Superior temporal gyrus (tissue), 1 donor: ENCODE results near the gene STK31.
"Not testable (repeated sequence)": the region's sequence is repeated elsewhere in the genome, so short reads cannot be mapped to it uniquely, and the experiment has no call there.

ENCODE experiments used
- DNase-seq: peaks from one replicate; pipeline ENCODE4 v3.0.0-alpha.2; 2016; ENCODE audit errors: extremely low spot score

Gene STK31

DNA sequence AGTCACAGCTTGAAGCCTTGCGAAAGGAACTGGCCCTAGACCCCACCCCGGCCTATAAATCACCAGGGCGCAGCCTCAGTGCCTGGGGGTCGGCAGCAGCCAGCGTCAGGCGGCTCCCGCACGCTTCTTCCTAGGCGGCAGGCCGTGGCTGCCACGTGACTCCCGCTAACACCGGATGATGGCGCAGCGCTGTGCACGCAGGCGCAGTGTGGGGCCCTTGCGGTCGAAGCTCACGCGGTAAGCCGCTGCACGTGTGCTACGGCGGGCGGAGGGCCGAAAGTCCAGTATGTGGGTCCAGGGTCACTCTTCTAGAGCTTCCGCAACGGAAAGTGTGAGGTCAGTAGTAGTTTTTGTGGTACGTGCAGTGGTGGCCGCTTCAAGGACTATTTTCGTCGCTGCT, at the start of gene STK31:
Gene STK31 (plus strand): TSS at position 220 of the 400 bp plus-strand sequence. CDS start 67 bp downstream, at position 287.
- DNase-seq: no peak

GRCh38 chr7:23661385-23661784, 48.6 kb upstream of the STK31 start:
- no peak for DNase-seq

- no peak for DNase-seq
Measured at GRCh38 chr7:23662124-23662983, 47.7 kb upstream of the STK31 start.

DNA sequence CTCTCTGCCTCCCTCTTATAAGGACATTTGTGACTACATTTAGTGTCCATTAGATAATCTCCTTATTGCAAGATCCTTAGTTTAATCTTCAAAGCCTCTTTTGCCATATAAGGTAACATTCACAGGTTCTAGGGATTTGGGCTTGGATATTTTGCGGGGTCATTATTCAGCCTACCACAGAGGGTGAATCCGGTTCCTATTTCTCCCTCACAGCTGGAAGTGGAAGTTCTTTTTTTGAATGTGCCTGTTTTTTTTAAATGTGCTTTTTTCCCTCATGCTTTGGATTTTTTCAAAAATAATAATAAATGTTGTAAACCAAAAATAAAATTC, 47.1 kb upstream of the STK31 start:
- DNase-seq: no peak

DNA sequence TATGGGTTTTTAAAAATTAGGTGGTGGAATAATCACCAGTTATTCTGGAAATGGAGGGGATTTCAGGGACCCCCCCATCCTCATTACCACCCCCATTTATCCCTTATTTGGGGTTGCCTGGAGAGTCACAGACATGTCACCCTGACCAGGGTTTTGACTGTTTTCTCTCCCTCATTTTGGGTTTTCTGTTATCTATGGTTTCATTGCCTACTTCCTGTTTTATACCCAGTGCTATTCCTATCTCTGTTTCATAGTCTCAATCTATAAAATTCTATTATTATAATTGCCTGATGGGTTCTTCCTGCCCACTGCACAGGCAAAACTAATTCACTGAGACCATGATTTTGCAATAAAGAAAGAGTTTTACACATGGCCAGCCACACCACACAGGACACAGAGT, 45.9 kb upstream of the STK31 start:
- no peak for DNase-seq

DNA sequence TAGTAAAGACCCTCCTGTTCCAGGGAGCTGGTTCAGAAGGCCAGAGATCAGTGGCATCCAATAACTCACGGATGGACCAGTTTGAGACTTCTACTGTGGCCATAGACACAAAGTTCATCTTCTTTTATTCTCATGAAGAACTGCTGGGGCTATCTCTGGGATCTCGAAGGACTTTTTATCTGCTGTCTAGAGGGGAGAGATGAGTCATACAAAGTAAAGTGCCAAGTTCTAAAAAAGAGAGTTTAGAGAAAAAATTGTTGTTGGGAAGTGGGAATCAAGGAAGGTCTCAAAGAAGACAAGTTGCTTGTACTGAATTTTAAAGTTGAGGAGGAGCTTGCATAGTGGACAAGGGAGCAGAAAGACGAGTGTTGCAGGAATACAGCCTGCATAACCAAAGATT, 38.0 kb upstream of the STK31 start:
- DNase-seq: no peak

DNA sequence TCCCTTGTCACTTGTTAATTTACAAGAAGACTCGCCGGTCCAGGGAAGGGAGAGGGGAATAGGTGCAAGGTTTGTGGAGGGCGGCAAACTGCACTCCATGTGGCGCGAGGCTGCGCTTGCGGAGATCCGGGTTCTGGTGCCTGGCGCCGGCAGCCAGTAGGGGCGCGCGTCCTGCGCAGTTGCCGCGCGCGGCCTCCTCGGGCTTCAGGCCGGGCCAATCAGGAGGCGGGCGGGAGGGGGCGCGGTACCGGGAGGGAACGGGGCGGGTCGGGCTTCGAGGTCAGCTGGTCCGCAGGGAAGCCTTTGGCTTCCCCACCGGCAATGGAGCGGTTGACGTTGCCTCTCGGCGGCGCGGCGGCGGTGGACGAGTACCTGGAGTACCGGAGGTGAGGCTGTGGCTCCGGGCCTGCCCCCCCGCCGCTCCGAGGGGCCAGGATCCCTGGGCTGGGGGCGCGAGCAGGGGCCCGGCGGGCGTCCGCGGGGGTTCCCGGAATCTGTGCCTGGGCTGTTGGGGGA, 30.1 kb upstream of the STK31 start, which contains the start of gene FAM221A:
Gene FAM221A (plus strand): TSS at position 302 of the 516 bp plus-strand sequence. CDS start 20 bp downstream, at position 322.
- DNase-seq: peak; percentile 88

GRCh38 chr7:23680414-23681405, 29.3 kb upstream of the STK31 start:
- DNase-seq: peak; percentile 75

GRCh38 chr7:23684041-23684440, 26.0 kb upstream of the STK31 start:
- not testable (repeated sequence) for DNase-seq

- peak; percentile 31 for DNase-seq
Measured at GRCh38 chr7:23685731-23686130, 24.3 kb upstream of the STK31 start.

- DNase-seq: no peak
Measured at GRCh38 chr7:23687011-23687410, 23.0 kb upstream of the STK31 start.

GRCh38 chr7:23689165-23689564, 20.9 kb upstream of the STK31 start:
- DNase-seq: no peak

DNA sequence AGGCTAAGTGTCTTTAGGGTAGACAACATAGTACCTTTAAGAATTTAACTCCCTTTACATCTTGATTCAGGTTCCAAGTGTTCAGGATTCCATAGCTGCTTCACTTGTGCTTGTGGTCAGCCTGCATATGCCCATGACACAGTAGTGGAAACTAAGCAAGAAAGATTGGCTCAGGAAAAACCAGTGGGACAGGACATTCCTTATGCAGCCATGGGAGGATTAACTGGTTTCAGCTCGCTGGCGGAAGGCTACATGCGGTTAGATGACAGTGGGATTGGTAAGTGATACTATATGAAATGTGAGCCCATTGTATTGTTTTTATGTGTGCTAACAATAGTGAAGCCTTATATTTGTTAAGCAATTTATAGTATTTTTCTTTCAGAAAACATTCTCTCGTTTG, 18.7 kb upstream of the STK31 start:
- no peak for DNase-seq

DNA sequence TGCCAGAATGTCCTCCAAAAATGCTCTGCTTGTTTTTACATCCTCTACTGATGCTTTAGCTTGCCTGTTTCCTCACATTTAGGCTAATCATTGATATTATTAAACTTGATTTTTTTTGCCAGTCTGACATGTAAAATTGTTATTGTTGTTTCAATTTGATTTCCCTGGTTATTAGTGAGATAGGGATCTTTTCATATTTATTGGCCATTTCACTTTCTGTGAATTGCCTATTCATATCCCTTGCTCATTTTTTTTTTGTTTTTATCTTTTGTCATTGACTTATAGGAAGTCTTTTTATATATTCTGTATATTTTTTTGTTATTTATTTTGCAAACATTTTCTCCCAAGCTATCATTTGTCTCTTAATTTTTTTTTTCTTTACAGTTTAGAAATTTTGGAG, 16.8 kb upstream of the STK31 start:
- no peak for DNase-seq

- no peak for DNase-seq
Measured at GRCh38 chr7:23696916-23697441, 13.0 kb upstream of the STK31 start.

DNA sequence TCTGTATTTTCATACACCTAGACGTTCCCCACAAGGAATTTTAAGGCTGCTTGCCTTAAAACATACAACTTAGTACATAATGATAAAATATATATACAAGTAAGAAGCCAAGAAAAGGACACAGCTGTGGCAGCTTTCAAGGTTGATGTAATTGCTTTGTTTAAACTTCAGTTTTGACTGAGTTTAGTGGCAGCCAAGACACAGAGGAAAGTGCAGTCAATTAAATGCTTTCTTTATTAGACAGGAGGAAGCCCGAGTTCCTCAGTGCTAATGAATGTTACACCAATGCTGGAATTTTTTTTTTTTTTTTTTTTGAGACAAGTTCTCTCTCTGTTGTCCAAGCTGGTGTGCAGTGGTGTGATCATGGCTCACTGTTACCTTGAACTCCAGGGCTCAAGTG, 11.2 kb upstream of the STK31 start:
- no peak for DNase-seq

DNA sequence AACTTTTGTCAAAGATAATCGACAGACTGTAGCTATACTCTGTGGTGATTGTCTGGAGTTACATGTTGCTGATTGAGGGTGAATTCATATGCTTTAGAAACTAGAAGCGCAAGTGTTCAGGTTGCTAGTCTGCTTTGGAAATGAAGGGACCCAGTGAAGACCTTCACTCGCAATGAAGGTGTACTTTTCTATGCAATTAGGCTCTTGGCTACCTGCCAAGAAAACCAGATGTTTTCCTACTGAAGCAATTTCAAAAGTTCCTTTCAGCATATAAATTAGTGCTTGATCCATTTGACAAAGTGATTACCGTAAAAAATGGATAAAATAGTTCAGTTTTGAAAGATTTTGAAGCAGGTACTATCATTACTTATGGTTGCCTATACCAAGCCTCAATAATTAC, 10.0 kb upstream of the STK31 start:
- DNase-seq: no peak

DNA sequence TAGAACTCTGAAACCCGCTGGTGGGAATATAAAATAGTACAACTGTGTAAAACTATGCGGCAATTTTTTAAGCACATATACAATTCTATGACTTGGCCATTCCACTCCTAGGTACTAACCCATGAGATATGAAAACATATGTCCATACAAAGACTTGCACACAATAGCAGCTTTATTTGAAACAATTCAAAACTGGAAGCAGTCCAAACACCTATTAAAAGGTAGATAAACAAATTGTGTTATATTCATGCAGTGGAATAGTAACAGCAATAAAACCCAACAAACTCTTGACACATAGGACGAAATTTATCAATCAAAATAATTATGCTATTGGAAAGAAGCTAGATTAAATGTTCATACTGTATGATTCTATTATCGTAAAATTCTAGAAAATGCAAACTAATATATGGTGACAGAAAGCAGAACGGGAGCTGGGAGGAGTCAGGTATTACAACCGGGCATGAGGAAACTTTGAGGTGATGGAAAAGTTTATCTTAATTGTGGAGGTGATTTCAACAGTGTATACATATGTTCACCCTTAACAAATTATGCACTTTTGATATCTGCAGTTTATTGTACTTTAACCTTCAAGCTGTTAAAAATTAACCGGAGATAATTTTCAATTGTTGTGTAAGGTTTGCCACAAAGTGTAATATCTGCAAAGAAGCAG, 803 bp upstream of the STK31 start:
- no peak for DNase-seq

DNA sequence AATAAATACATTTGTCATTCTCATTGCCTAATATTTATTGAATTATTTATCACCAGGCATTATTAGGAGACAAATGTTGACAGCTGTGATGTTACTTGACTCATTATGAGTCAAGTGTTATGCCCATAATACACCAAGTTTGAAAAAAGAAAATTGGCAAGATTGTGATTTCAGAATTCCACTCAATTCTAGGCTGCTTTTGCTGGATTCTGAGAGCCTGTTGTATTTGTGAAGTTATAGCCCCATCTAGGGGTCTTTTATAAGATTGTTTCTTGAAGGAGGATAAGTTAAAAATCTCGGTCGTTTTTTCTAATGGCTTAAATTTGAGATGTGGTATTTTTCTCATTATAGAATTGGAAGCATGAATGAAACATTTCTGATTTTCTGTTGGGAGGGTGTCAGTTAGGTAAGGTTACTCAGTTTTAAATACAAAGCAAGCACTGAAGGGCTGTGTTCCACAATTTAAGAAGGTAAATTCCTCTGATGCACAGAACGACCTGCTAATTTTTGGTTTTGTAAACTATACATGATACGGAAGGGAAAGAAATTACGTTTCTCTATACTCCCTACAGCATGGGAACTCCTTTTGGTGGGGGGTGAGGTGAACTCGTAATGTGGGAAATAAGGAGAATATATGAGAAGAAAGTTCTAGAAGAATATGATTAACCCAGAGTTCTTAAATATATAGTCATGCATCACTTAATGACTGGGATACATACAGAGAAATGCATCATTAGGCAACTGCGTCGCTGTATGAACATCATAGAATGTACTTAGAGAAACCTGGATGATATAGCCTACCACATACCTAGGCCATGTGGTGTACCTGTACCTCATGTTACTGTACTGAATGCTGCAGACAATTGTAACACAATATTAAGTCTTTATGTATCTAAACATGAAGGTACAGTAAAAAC, 2.6 kb downstream of the STK31 start:
- DNase-seq: peak; percentile 90
